ENCODE data around the gene DYNC2I2. TPM values are rescaled to one million over a fixed set of nuclear protein-coding genes. Genes with fewer than 3 reads are reported as not detected.
A peak's percentile ranks its signal among the peaks of the same experiment; 100 is the strongest.

DYNC2I2 gene
- total RNA-seq, 1 donor from 2014 or later, result 83.4 TPM

GRCh38 chr9:128621730-128622455 is 34.8 kb downstream of the DYNC2I2 start:
- H3K9me3 Mint-ChIP-seq (ENCODE audit: low read depth), result no peaks in the 10 kb centered on the region
- H3K36me3 Mint-ChIP-seq (ENCODE audit: insufficient read depth), result peaks cover 33% of the 10 kb centered on the region
- H3K27ac Mint-ChIP-seq, result peak overlapping the region; percentile 54
- TF ChIP-seq CTCF (IDR thresholded peaks at IDR 0.05; ENCODE audit: unreplicated experiment), result no peak
- no peaks in the 10 kb centered on the region for H3K27me3 Mint-ChIP-seq
- DNase-seq (ENCODE audit: low spot score, unreplicated experiment), result no peak
- no peaks in the 10 kb centered on the region for H3K4me1 Mint-ChIP-seq (ENCODE audit: low read depth)
- no peak overlapping the region for H3K4me3 Mint-ChIP-seq (ENCODE audit: low read depth)

GRCh38 chr9:128619779-128620178 is 36.9 kb downstream of the DYNC2I2 start:
- Mint-ChIP-seq H3K9me3 (ENCODE audit: low read depth) (no peaks in the 10 kb centered on the region), H3K4me3 (ENCODE audit: low read depth) (no peak overlapping the region), H3K36me3 (ENCODE audit: insufficient read depth) (peaks cover 26% of the 10 kb centered on the region), H3K4me1 (ENCODE audit: low read depth) (no peaks in the 10 kb centered on the region), H3K27ac (no peak overlapping the region), H3K27me3 (no peaks in the 10 kb centered on the region)
- TF ChIP-seq CTCF (IDR thresholded peaks at IDR 0.05; ENCODE audit: unreplicated experiment), result no peak
- DNase-seq (ENCODE audit: low spot score, unreplicated experiment), result no peak

GRCh38 chr9:128619127-128619526 is 37.5 kb downstream of the DYNC2I2 start:
- Mint-ChIP-seq H3K27me3 (no peaks in the 10 kb centered on the region), H3K36me3 (ENCODE audit: insufficient read depth) (peaks cover 23% of the 10 kb centered on the region), H3K4me1 (ENCODE audit: low read depth) (no peaks in the 10 kb centered on the region), H3K9me3 (ENCODE audit: low read depth) (no peaks in the 10 kb centered on the region), H3K27ac (peak overlapping the region; percentile 33), H3K4me3 (ENCODE audit: low read depth) (no peak overlapping the region)
- no peak for TF ChIP-seq CTCF (IDR thresholded peaks at IDR 0.05; ENCODE audit: unreplicated experiment)
- no peak for DNase-seq (ENCODE audit: low spot score, unreplicated experiment)

- Mint-ChIP-seq H3K4me1 (ENCODE audit: low read depth) (no peaks in the 10 kb centered on the region), H3K9me3 (ENCODE audit: low read depth) (no peaks in the 10 kb centered on the region), H3K36me3 (ENCODE audit: insufficient read depth) (peaks cover 28% of the 10 kb centered on the region), H3K27me3 (no peaks in the 10 kb centered on the region), H3K4me3 (ENCODE audit: low read depth) (no peak overlapping the region), H3K27ac (no peak overlapping the region)
- DNase-seq (ENCODE audit: low spot score, unreplicated experiment), result no peak
- TF ChIP-seq CTCF (IDR thresholded peaks at IDR 0.05; ENCODE audit: unreplicated experiment), result no peak
Measured at GRCh38 chr9:128617943-128618342, 38.7 kb downstream of the DYNC2I2 start.

GRCh38 chr9:128615571-128615970 is 41.1 kb downstream of the DYNC2I2 start:
- Mint-ChIP-seq H3K4me1 (ENCODE audit: low read depth) (no peaks in the 10 kb centered on the region), H3K9me3 (ENCODE audit: low read depth) (no peaks in the 10 kb centered on the region), H3K27ac (peak overlapping the region; percentile 41), H3K36me3 (ENCODE audit: insufficient read depth) (peaks cover 27% of the 10 kb centered on the region), H3K27me3 (no peaks in the 10 kb centered on the region), H3K4me3 (ENCODE audit: low read depth) (no peak overlapping the region)
- DNase-seq (ENCODE audit: low spot score, unreplicated experiment), result no peak
- TF ChIP-seq CTCF (IDR thresholded peaks at IDR 0.05; ENCODE audit: unreplicated experiment), result no peak

Data from progenitor cell of endocrine pancreas (in vitro differentiated cells).